Suprapubic skin (tissue), 4 donors: ENCODE results near the gene CCNF. TPM values are rescaled to one million over a fixed set of nuclear protein-coding genes. Genes with fewer than 3 reads are reported as not detected.
"Not testable (repeated sequence)": the region's sequence is repeated elsewhere in the genome, so short reads cannot be mapped to it uniquely, and the experiment has no call there.

ENCODE experiments used
- DNase-seq, 2 donors: peaks; one replicate each; pipeline ENCODE4 v3.0.0-alpha.2; 2019; ENCODE audit warnings: low spot score in 2 of 2
- H3K27ac ChIP-seq: fragments of 200-600 bp; sonication (generic); one replicate; pipeline ENCODE4 v1.5.1; 2019
- H3K27me3 ChIP-seq: fragments of 200-600 bp; sonication (generic); one replicate; pipeline ENCODE4 v1.5.1; 2019
- H3K36me3 ChIP-seq: fragments of 200-600 bp; sonication (generic); one replicate; pipeline ENCODE4 v1.5.1; 2019
- H3K4me1 ChIP-seq: fragments of 200-600 bp; sonication (generic); one replicate; pipeline ENCODE4 v1.5.1; 2019
- H3K4me3 ChIP-seq: fragments of 200-600 bp; sonication (generic); one replicate; pipeline ENCODE4 v1.5.1; 2019; ENCODE audit warnings: mild to moderate bottlenecking
- H3K9me3 ChIP-seq: fragments of 200-600 bp; sonication (generic); one replicate; pipeline ENCODE4 v1.5.1; 2019
- EP300 ChIP-seq: sonication (generic); formaldehyde crosslinking; IDR thresholded peaks from one replicate; pipeline ENCODE4 v1.6.1; 2017; ENCODE audit warnings: antibody characterized with exemption
- POLR2A ChIP-seq, 2 donors: fragments of 450-650 bp; IDR thresholded peaks; one replicate each; pipeline ENCODE4 v1.6.1; 2017; ENCODE audit warnings: antibody characterized with exemption in 2 of 2, mild to moderate bottlenecking in 2 of 2, moderate library complexity in 2 of 2
- POLR2AphosphoS5 ChIP-seq, 3 donors: sonication (generic); formaldehyde crosslinking; IDR thresholded peaks; one replicate each; pipeline ENCODE4 v1.6.1; 2017; ENCODE audit warnings: antibody characterized with exemption in 3 of 3
- WGBS: methylation state at CpG from one replicate; pipeline ENCODE4 v1.1.5; 2018; 5-methylcytosine and 5-hydroxymethylcytosine counted together
- total RNA-seq, 4 donors: library from RNA; depleted of rRNA; stranded (reverse); fragments of >200 nt; gene quantifications; one replicate each; pipeline ENCODE4 v1.1.0, GENCODE V29; 2016
- TF ChIP-seq, protein P1 (sequence below), 2 donors: fragments of 200-600 bp in 1 of 2; fragments of 450-650 bp in 1 of 2; sonication (generic) in 1 of 2; IDR thresholded peaks; one replicate each; pipeline ENCODE4 v1.5.1; 2016 to 2019; ENCODE audit warnings: antibody characterized with exemption in 2 of 2, mild to moderate bottlenecking in 1 of 2, moderate library complexity in 1 of 2

CCNF gene, protein sequence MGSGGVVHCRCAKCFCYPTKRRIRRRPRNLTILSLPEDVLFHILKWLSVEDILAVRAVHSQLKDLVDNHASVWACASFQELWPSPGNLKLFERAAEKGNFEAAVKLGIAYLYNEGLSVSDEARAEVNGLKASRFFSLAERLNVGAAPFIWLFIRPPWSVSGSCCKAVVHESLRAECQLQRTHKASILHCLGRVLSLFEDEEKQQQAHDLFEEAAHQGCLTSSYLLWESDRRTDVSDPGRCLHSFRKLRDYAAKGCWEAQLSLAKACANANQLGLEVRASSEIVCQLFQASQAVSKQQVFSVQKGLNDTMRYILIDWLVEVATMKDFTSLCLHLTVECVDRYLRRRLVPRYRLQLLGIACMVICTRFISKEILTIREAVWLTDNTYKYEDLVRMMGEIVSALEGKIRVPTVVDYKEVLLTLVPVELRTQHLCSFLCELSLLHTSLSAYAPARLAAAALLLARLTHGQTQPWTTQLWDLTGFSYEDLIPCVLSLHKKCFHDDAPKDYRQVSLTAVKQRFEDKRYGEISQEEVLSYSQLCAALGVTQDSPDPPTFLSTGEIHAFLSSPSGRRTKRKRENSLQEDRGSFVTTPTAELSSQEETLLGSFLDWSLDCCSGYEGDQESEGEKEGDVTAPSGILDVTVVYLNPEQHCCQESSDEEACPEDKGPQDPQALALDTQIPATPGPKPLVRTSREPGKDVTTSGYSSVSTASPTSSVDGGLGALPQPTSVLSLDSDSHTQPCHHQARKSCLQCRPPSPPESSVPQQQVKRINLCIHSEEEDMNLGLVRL
- 10 to 100 TPM in 2 of 4 donors, 1 to 10 TPM in 2; 6.8 to 12.4 (median 10.1) TPM for total RNA-seq

DNA sequence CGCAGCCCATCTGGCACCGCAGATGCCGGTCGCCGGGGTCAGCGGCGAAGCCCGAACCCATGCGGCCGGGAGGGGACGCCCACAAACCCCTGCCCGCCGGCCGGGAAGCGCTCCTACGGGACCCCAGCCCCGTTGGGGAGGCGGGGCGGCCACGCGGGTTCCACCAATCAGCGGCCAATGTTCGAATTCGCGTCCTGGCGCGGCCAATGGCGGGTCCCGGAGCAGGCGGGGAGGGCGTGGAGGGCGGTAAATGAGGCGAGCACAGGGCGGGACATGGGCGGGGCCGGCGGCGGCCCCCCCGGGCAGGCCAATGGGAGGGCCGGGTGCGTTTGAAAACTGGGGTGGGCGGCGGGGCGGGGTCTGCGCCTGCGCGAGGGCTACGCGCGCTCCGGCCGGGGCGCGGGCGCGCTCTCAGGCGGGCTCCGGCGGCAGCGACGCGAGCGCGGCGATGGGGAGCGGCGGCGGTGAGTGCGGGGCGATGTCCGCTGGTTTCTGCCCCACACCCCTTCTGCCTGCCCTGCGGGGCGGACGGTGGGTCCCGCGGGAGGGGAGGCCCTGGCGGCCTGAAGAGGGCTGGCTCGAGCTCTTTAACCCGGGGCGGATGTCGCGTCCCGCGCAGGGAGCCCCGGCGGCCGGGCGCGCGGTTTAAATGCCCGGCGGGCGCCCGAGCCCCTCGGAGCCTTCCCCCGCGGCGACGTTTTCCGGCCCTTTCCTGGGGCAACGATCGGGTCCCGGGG lies at the start of gene CCNF:
Gene CCNF, plus strand, starts transcription at position 414 of the 737 bp plus-strand sequence. Its CDS starts 35 bp downstream, at position 449.
- Histone ChIP-seq H3K4me3 (peak within 1 kb of the TSS; percentile 97), H3K9me3 (no peaks in the 10 kb centered on the region), H3K36me3 (peaks cover 11% of the 10 kb centered on the region), H3K27ac (peak within 1 kb of the TSS; percentile 49), H3K4me1 (peaks cover 26% of the 10 kb centered on the region), H3K27me3 (no peaks in the 10 kb centered on the region)
- no peak for TF ChIP-seq EP300
- peak in 1 of 3 donors; percentile 66 for TF ChIP-seq POLR2AphosphoS5 (IDR thresholded peaks at IDR 0.05)
- TF ChIP-seq, protein P1, sequence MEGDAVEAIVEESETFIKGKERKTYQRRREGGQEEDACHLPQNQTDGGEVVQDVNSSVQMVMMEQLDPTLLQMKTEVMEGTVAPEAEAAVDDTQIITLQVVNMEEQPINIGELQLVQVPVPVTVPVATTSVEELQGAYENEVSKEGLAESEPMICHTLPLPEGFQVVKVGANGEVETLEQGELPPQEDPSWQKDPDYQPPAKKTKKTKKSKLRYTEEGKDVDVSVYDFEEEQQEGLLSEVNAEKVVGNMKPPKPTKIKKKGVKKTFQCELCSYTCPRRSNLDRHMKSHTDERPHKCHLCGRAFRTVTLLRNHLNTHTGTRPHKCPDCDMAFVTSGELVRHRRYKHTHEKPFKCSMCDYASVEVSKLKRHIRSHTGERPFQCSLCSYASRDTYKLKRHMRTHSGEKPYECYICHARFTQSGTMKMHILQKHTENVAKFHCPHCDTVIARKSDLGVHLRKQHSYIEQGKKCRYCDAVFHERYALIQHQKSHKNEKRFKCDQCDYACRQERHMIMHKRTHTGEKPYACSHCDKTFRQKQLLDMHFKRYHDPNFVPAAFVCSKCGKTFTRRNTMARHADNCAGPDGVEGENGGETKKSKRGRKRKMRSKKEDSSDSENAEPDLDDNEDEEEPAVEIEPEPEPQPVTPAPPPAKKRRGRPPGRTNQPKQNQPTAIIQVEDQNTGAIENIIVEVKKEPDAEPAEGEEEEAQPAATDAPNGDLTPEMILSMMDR (IDR thresholded peaks at IDR 0.05), result peak in 1 of 2 donors; percentile 11
- 4% methylated on average over 5 of the region's 103 CpGs for WGBS
- peak; percentile 98 for DNase-seq

DNA sequence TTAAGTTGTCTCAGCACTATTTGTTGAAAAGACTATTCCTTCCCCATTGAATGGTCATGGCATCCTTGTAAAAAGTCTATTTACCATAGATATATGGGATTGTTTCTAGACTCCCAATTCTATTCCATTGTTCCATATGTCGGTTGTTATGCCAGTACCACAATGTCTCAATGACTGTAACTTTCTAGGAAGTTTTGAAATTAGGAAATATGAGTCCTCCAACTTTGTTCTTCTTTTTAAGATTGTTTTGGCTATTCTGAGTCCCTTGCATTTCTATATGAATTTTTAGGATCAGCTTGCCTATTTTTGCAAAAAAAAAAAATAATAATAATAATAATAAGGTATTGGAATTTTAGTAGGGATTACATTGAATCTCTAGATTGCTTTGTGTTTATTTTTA lies 45.7 kb upstream of the CCNF start:
- H3K4me1 ChIP-seq, result no peaks in the 10 kb centered on the region
- TF ChIP-seq EP300 (no peak), POLR2AphosphoS5 (IDR thresholded peaks at IDR 0.05) (no peak), POLR2A (IDR thresholded peaks at IDR 0.05) (no peak)
- TF ChIP-seq, protein P1 (IDR thresholded peaks at IDR 0.05), result no peak
- DNase-seq, result no peak
- no peaks in the 10 kb centered on the region for H3K36me3 ChIP-seq
- H3K27ac ChIP-seq, result no peak overlapping the region
- no peaks in the 10 kb centered on the region for H3K27me3 ChIP-seq
- H3K9me3 ChIP-seq, result no peaks in the 10 kb centered on the region
- WGBS, result 100% methylated on average over 1 of the region's 1 CpG
- no peak overlapping the region for H3K4me3 ChIP-seq

DNA sequence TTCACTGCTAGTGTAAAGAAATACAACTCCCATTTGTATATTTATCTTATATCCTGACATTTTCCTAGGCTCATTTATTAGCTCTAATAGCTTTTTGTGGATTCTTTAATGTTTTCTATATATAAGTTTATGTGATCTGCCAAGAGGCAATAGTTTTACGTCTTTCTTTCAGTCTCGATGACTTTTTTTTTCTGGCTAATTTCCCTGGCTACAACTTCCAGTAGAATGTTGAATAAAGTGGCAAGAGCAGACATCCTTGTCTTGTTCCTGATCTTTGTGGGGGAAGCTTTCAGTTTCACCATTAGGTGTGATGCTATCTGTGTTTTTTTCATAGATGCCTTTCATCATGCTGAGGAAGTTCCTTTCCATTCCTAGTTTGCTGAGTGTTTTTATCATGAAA lies 44.8 kb upstream of the CCNF start:
- H3K27ac ChIP-seq, result no peak overlapping the region
- no peak for DNase-seq
- H3K36me3 ChIP-seq, result no peaks in the 10 kb centered on the region
- H3K4me3 ChIP-seq, result no peak overlapping the region
- H3K4me1 ChIP-seq, result no peaks in the 10 kb centered on the region
- 10% methylated on average over 2 of the region's 2 CpGs for WGBS
- H3K9me3 ChIP-seq, result peaks cover 5% of the 10 kb centered on the region
- no peaks in the 10 kb centered on the region for H3K27me3 ChIP-seq
- TF ChIP-seq POLR2AphosphoS5 (IDR thresholded peaks at IDR 0.05), result no peak
- TF ChIP-seq, protein P1 (IDR thresholded peaks at IDR 0.05), result no peak

DNA sequence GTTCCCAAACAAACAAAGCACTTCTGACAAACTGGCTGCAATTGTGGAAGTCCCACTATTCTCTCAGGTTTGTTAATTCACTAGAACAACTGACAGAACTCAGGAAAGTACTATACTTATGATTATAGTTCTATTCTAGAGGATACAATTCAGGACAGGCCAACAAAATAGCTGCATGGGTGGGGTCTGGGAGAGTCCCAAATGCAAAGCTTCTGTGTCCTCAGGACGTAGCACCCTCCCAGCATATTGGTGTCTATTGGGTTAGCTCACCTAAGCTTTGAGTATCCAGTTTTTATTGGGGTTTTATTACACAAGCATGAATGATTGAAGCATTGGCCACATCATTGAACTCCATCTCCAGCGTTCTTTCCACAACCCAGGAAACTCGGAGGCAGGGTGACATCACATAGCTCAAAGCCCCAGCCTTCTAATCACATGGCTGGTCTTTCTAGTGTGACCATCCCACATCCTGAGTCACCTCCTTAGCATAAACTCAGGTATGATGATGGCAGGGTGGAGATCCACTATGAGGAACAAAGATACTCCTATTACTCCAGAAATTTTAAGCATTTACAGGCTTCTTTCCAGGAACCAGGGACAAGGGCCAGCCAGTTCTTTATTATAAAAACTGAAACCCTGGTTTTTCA lies 43.9 kb upstream of the CCNF start:
- peaks cover 5% of the 10 kb centered on the region for H3K9me3 ChIP-seq
- H3K4me1 ChIP-seq, result no peaks in the 10 kb centered on the region
- TF ChIP-seq POLR2A (IDR thresholded peaks at IDR 0.05) (no peak), POLR2AphosphoS5 (IDR thresholded peaks at IDR 0.05) (no peak), EP300 (no peak)
- TF ChIP-seq, protein P1 (IDR thresholded peaks at IDR 0.05), result no peak
- 49% methylated on average over 3 of the region's 3 CpGs for WGBS
- H3K36me3 ChIP-seq, result no peaks in the 10 kb centered on the region
- no peak overlapping the region for H3K27ac ChIP-seq
- H3K4me3 ChIP-seq, result no peak overlapping the region
- no peak for DNase-seq
- no peaks in the 10 kb centered on the region for H3K27me3 ChIP-seq

DNA sequence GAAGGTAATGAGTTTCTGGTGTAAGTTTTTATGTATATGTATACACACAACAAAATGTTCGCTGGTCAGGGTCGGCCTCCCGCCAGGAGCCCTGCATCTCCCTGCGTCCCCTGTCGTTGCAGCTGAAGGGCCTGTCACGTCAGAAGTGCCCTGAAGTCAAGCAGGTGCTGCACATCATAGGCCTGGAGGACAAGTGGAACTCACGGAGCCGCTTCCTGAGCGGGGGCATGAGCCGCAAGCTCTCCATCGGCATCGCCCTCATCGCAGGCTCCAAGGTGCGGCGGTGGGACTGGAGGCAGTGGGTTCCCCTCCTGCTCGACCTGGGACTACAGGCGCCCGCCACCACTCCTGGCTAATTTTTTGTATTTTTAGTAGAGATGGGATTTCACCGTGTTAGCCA lies 43.3 kb upstream of the CCNF start:
- not testable (repeated sequence) for H3K36me3 ChIP-seq, H3K4me3 ChIP-seq, DNase-seq, H3K4me1 ChIP-seq, H3K27me3 ChIP-seq, H3K9me3 ChIP-seq, H3K27ac ChIP-seq
- WGBS, result 88% methylated on average over 11 of the region's 19 CpGs
